ENCODE data around the gene RFX8.

DNA sequence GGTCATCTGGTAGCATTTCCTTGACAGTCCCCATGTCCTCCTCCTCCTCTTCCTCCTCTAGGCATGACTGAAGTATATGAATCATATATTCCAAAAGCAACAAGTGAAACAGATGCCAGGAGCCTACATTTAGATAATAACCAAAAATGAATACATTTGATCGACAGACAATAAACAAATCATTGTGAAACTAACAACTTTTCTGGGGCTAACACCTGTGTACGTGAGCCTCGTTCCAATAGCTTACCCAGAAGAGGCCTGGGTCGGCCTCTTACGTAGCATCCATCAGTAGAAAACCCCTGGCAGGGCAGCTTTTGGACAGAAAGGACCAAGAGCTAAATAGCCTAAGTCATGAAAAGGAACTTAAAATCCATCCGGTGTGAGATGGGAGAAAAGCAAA, 72.3 kb downstream of the RFX8 start:
- TF ChIP-seq, protein P1, sequence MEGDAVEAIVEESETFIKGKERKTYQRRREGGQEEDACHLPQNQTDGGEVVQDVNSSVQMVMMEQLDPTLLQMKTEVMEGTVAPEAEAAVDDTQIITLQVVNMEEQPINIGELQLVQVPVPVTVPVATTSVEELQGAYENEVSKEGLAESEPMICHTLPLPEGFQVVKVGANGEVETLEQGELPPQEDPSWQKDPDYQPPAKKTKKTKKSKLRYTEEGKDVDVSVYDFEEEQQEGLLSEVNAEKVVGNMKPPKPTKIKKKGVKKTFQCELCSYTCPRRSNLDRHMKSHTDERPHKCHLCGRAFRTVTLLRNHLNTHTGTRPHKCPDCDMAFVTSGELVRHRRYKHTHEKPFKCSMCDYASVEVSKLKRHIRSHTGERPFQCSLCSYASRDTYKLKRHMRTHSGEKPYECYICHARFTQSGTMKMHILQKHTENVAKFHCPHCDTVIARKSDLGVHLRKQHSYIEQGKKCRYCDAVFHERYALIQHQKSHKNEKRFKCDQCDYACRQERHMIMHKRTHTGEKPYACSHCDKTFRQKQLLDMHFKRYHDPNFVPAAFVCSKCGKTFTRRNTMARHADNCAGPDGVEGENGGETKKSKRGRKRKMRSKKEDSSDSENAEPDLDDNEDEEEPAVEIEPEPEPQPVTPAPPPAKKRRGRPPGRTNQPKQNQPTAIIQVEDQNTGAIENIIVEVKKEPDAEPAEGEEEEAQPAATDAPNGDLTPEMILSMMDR (conservative IDR thresholded peaks at IDR 0.05; ENCODE audit: low read length): no peak
- TF ChIP-seq EZH2phosphoT487 (IDR thresholded peaks at IDR 0.05; ENCODE audit: borderline replicate concordance): no peak
